HCT116 (cell line): ENCODE results near the gene INPP4A. TPM values are rescaled to one million over a fixed set of nuclear protein-coding genes. Genes with fewer than 3 reads are reported as not detected.

Experiments used
- ATAC-seq: fragments of 200-7000 bp; cut with Tn5 transposase; 2 replicates; pipeline ENCODE4 v1.9.1; 2020; ENCODE audit warnings: mild to moderate bottlenecking, moderate library complexity
- BruUV-seq: library from RNA; stranded (reverse); fragments of 400-500 nt; replicated peaks from 2 replicates; lab custom pipeline; 2021; lab: Mats Ljungman, UMichigan
- CTCF ChIA-PET: fragments of 300-600 bp; sonication (Branson Sonifier 250); formaldehyde crosslinking; loops from one replicate; lab custom pipeline; 2021; ENCODE audit warnings: antibody characterized with exemption; lab: Charles Lee
- POLR2A ChIA-PET: fragments of 300-600, 350-600 bp; sonication (Branson Sonifier 250); formaldehyde crosslinking; loops from one replicate; lab custom pipeline; 2021; ENCODE audit warnings: antibody characterized with exemption; lab: Charles Lee
- RAD21 ChIA-PET, 2 experiments: fragments of 300-600 bp; sonication (Branson Sonifier 250); formaldehyde crosslinking; loops; one replicate each; lab custom pipeline; 2023; ENCODE audit warnings: low total read pairs in 2 of 2; ENCODE audit not compliant: uncharacterized antibody in 2 of 2, unreplicated experiment in 2 of 2, low non-redundant PET in 1 of 2; lab: Charles Lee
- DNase-seq: peaks from one replicate; pipeline ENCODE4 v3.0.0-alpha.2; 2010; ENCODE audit warnings: low read depth, low spot score
- H2AFZ ChIP-seq: fragments of 200-600 bp; shearing (Covaris generic), sonication (generic); 2 replicates; pipeline ENCODE4 v1.6.1; 2017; ENCODE audit warnings: low read depth, mixed run types, mixed read lengths, antibody characterized with exemption, low read length; ENCODE audit not compliant: poor library complexity, severe bottlenecking
- H3K27ac ChIP-seq: 2 replicates; pipeline ENCODE4 v1.5.1; 2012; ENCODE audit warnings: low read depth, low read length
- H3K27me3 ChIP-seq: fragments of 200-600 bp; sonication (generic); 2 replicates; pipeline ENCODE4 v1.6.1; 2016; ENCODE audit warnings: mixed run types, low read length, mixed read lengths; ENCODE audit not compliant: insufficient read depth
- H3K36me3 ChIP-seq, 2 experiments: fragments of 200-500 bp in 1 of 2; fragments of 200-600 bp in 1 of 2; sonication (Bioruptor generic) in 1 of 2; sonication (generic) in 1 of 2; 2 replicates each; pipeline versions ENCODE4 v1.5.1 to v1.6.1; 2014 to 2016; ENCODE audit warnings: low read length in 2 of 2, inconsistent platforms in 1 of 2, mixed read lengths in 1 of 2, mixed run types in 1 of 2; ENCODE audit not compliant: insufficient read depth in 2 of 2, control insufficient read depth in 1 of 2
- H3K4me1 ChIP-seq, 2 experiments: fragments of 200-600 bp in 1 of 2; sonication (generic) in 1 of 2; 2 replicates each; pipeline versions ENCODE4 v1.5.1 to v1.6.1; 2012 to 2017; ENCODE audit warnings: low read length in 2 of 2, inconsistent platforms in 1 of 2, mild to moderate bottlenecking in 1 of 2, mixed read lengths in 1 of 2, mixed run types in 1 of 2, moderate library complexity in 1 of 2; ENCODE audit not compliant: insufficient read depth in 2 of 2, control insufficient read depth in 1 of 2
- H3K4me2 ChIP-seq: fragments of 200-600 bp; sonication (generic); 2 replicates; pipeline ENCODE4 v1.6.1; 2017; ENCODE audit warnings: mixed run types, low read length, mixed read lengths
- H3K4me3 ChIP-seq, 2 experiments: fragments of 200-600 bp in 1 of 2; sonication (generic) in 1 of 2; replicated peaks in 1 of 2; 2 replicates each; pipeline ENCODE4 v1.5.1; 2011 to 2016; ENCODE audit warnings: low read length in 2 of 2, control low read depth in 1 of 2, low read depth in 1 of 2, mild to moderate bottlenecking in 1 of 2, mixed read lengths in 1 of 2, mixed run types in 1 of 2
- H3K79me2 ChIP-seq: fragments of 200-600 bp; sonication (generic); 2 replicates; pipeline ENCODE4 v1.6.1; 2017; ENCODE audit warnings: mild to moderate bottlenecking, mixed run types, low read length, moderate library complexity, mixed read lengths; ENCODE audit not compliant: insufficient read depth
- H3K9ac ChIP-seq: fragments of 200-600 bp; sonication (generic); 2 replicates; pipeline ENCODE4 v1.6.1; 2016; ENCODE audit warnings: low read length, mixed read lengths
- H3K9me2 ChIP-seq: fragments of 200-600 bp; sonication (generic), shearing (Covaris generic); 2 replicates; pipeline ENCODE4 v1.6.1; 2017; ENCODE audit warnings: mixed run types, mild to moderate bottlenecking, moderate library complexity; ENCODE audit not compliant: insufficient read depth
- H3K9me3 ChIP-seq, 2 experiments: fragments of 200-500 bp in 1 of 2; fragments of 200-600 bp in 1 of 2; sonication (Bioruptor generic) in 1 of 2; sonication (generic) in 1 of 2; 2 replicates each; pipeline ENCODE4 v1.6.1; 2014 to 2017; ENCODE audit warnings: low read length in 2 of 2, mixed read lengths in 2 of 2, inconsistent platforms in 1 of 2, low read depth in 1 of 2, mild to moderate bottlenecking in 1 of 2, mixed run types in 1 of 2, moderate library complexity in 1 of 2; ENCODE audit not compliant: control insufficient read depth in 1 of 2, insufficient read depth in 1 of 2
- H4K20me1 ChIP-seq: fragments of 200-600 bp; sonication (generic), shearing (Covaris generic); 2 replicates; pipeline ENCODE4 v1.6.1; 2017; ENCODE audit warnings: mixed run types, mild to moderate bottlenecking, moderate library complexity; ENCODE audit not compliant: insufficient read depth
- CEBPB ChIP-seq: IDR thresholded peaks from 2 replicates; pipeline ENCODE4 v1.6.1; 2012; ENCODE audit warnings: low read depth
- ELF1 ChIP-seq: IDR thresholded peaks from 2 replicates; pipeline ENCODE4 v1.6.1; 2012; ENCODE audit warnings: low read depth, borderline replicate concordance
- EZH2 ChIP-seq: fragments of 200-600 bp; sonication (generic); IDR thresholded peaks from 2 replicates; pipeline ENCODE4 v1.6.1; 2017; ENCODE audit warnings: antibody characterized with exemption, mixed run types
- EZH2phosphoT487 ChIP-seq: fragments of 200-600 bp; IDR thresholded peaks from 2 replicates; pipeline ENCODE4 v1.6.1; 2018; ENCODE audit warnings: antibody characterized with exemption, borderline replicate concordance
- JUND ChIP-seq: IDR thresholded peaks from 2 replicates; pipeline ENCODE4 v1.6.1; 2012
- POLR2AphosphoS5 ChIP-seq: IDR thresholded peaks from 2 replicates; pipeline ENCODE4 v1.6.1; 2011; ENCODE audit warnings: mild to moderate bottlenecking, low read depth, low read length, moderate library complexity
- RAD21 ChIP-seq: IDR thresholded peaks from 2 replicates; pipeline ENCODE4 v1.6.1; 2012; ENCODE audit warnings: low read depth, mild to moderate bottlenecking
- SIN3A ChIP-seq: IDR thresholded peaks from 2 replicates; pipeline ENCODE4 v1.6.1; 2012; ENCODE audit warnings: low read depth
- SP1 ChIP-seq: IDR thresholded peaks from 2 replicates; pipeline ENCODE4 v1.6.1; 2012; ENCODE audit warnings: low read depth
- TCF7L2 ChIP-seq: IDR thresholded peaks from 2 replicates; pipeline ENCODE4 v1.7.0; 2011; ENCODE audit warnings: borderline replicate concordance, inconsistent platforms; ENCODE audit not compliant: insufficient read depth, insufficient read length; ENCODE audit errors: extremely low read depth
- YY1 ChIP-seq: IDR thresholded peaks from 2 replicates; pipeline ENCODE4 v1.6.1; 2011; ENCODE audit warnings: low read length, low read depth, moderate library complexity, mild to moderate bottlenecking; ENCODE audit not compliant: insufficient replicate concordance; ENCODE audit errors: extremely low read depth
- ZFX ChIP-seq: fragments of 450-650 bp; IDR thresholded peaks from 2 replicates; pipeline ENCODE4 v1.6.1; 2017
- intact Hi-C: fragments of 100-400 bp; cut with micrococcal nuclease; formaldehyde crosslinking; loops from 2 replicates; pipeline ENCODE4 v1.10.0; 2022
- total RNA-seq: library from RNA; stranded (reverse); gene quantifications from one replicate; pipeline ENCODE4 v1.2.1, GENCODE V29; 2021; ENCODE audit not compliant: unreplicated experiment
- TF ChIP-seq, protein P1 (sequence below): IDR thresholded peaks from 2 replicates; pipeline ENCODE4 v1.6.1; 2012
- TF ChIP-seq, protein P2 (sequence below), 3 experiments: fragments of 200-600 bp in 1 of 3; sonication (generic) in 1 of 3; IDR thresholded peaks in 2 of 3; conservative IDR thresholded peaks in 1 of 3; 2 replicates each; pipeline ENCODE4 v1.5.1; 2012 to 2017; ENCODE audit warnings: low read depth in 2 of 3, low read length in 2 of 3, antibody characterized with exemption in 1 of 3, borderline replicate concordance in 1 of 3, control low read depth in 1 of 3, mild to moderate bottlenecking in 1 of 3, mixed read lengths in 1 of 3, mixed run types in 1 of 3, moderate library complexity in 1 of 3; ENCODE audit not compliant: insufficient read depth in 1 of 3
- TF ChIP-seq, protein P3 (sequence below): IDR thresholded peaks from 2 replicates; pipeline ENCODE4 v1.6.1; 2012; ENCODE audit warnings: low read depth
- TF ChIP-seq, protein P4 (sequence below): IDR thresholded peaks from 2 replicates; pipeline ENCODE4 v1.6.1; 2011; ENCODE audit warnings: mild to moderate bottlenecking, low read length, moderate library complexity; ENCODE audit not compliant: insufficient replicate concordance; ENCODE audit errors: extremely low read depth

Gene INPP4A
- total RNA-seq, 1 experiment from 2014 or later, result 18.5 TPM

DNA sequence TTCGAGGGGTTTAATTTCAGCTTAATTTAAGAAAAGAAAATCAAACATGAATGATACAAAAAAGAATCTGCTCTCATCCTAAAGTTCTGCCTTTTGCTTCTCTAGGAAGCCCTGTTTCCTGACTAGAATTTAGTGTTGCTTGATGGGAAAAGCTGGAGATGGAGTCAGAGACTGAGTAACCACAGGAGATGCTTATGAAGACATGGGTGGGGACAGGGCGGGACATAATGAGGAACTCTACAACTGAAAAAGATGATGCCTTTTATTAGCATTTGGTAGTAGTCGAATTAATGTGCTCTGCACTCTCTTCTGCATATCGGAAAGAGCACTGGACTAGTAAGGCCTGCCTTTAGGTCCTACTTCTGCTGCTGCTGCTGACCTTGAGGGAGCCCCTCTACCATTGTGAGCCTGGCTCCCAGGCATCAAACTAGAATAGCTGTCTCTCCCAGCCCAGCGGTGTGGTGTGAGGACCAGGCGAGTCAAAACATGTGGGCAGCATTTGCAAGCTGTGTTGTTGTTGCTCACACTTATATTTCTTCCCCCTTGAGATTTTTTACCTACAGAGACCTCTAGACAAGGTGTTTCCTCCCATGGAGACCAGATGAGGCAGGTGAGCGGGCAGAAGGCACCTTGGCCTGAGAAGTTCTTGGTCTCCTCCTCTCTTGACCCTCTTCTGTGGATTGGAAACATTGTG is 61.5 kb downstream of the INPP4A start:
- POLR2A ChIA-PET, result no interaction called here
- intact Hi-C loops, result no loop called here
- no peak overlapping the region for H3K4me2 ChIP-seq
- CTCF ChIA-PET, result no interaction called here
- H3K27ac ChIP-seq, result no peak overlapping the region
- BruUV-seq, result no TSS peak
- H3K9me3 ChIP-seq, result no peaks in the 10 kb centered on the region
- no peak overlapping the region for H2AFZ ChIP-seq
- no peak for ATAC-seq
- H3K9me2 ChIP-seq, result no peaks in the 10 kb centered on the region
- no peak for DNase-seq
- no peaks in the 10 kb centered on the region for H3K4me1 ChIP-seq
- H4K20me1 ChIP-seq, result no peaks in the 10 kb centered on the region
- RAD21 ChIA-PET, result no interaction called here
- TF ChIP-seq POLR2AphosphoS5 (no peak), TCF7L2 (no peak), RAD21 (no peak), EZH2phosphoT487 (no peak), JUND (no peak), EZH2 (no peak), YY1 (no peak), SIN3A (no peak), ZFX (no peak), SP1 (no peak), CEBPB (no peak), ELF1 (no peak)
- TF ChIP-seq, protein P1, sequence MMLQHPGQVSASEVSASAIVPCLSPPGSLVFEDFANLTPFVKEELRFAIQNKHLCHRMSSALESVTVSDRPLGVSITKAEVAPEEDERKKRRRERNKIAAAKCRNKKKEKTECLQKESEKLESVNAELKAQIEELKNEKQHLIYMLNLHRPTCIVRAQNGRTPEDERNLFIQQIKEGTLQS, result no peak
- TF ChIP-seq, protein P2, sequence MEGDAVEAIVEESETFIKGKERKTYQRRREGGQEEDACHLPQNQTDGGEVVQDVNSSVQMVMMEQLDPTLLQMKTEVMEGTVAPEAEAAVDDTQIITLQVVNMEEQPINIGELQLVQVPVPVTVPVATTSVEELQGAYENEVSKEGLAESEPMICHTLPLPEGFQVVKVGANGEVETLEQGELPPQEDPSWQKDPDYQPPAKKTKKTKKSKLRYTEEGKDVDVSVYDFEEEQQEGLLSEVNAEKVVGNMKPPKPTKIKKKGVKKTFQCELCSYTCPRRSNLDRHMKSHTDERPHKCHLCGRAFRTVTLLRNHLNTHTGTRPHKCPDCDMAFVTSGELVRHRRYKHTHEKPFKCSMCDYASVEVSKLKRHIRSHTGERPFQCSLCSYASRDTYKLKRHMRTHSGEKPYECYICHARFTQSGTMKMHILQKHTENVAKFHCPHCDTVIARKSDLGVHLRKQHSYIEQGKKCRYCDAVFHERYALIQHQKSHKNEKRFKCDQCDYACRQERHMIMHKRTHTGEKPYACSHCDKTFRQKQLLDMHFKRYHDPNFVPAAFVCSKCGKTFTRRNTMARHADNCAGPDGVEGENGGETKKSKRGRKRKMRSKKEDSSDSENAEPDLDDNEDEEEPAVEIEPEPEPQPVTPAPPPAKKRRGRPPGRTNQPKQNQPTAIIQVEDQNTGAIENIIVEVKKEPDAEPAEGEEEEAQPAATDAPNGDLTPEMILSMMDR (IDR thresholded peaks at IDR 0.05 in 2 of 3, conservative IDR thresholded peaks at IDR 0.05 in 1 of 3; ENCODE audit: borderline replicate concordance in 1 of 3, insufficient read depth in 1 of 3, low read depth in 2 of 3, low read length in 2 of 3), result no peak
- TF ChIP-seq, protein P3, sequence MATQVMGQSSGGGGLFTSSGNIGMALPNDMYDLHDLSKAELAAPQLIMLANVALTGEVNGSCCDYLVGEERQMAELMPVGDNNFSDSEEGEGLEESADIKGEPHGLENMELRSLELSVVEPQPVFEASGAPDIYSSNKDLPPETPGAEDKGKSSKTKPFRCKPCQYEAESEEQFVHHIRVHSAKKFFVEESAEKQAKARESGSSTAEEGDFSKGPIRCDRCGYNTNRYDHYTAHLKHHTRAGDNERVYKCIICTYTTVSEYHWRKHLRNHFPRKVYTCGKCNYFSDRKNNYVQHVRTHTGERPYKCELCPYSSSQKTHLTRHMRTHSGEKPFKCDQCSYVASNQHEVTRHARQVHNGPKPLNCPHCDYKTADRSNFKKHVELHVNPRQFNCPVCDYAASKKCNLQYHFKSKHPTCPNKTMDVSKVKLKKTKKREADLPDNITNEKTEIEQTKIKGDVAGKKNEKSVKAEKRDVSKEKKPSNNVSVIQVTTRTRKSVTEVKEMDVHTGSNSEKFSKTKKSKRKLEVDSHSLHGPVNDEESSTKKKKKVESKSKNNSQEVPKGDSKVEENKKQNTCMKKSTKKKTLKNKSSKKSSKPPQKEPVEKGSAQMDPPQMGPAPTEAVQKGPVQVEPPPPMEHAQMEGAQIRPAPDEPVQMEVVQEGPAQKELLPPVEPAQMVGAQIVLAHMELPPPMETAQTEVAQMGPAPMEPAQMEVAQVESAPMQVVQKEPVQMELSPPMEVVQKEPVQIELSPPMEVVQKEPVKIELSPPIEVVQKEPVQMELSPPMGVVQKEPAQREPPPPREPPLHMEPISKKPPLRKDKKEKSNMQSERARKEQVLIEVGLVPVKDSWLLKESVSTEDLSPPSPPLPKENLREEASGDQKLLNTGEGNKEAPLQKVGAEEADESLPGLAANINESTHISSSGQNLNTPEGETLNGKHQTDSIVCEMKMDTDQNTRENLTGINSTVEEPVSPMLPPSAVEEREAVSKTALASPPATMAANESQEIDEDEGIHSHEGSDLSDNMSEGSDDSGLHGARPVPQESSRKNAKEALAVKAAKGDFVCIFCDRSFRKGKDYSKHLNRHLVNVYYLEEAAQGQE, result no peak
- TF ChIP-seq, protein P4, sequence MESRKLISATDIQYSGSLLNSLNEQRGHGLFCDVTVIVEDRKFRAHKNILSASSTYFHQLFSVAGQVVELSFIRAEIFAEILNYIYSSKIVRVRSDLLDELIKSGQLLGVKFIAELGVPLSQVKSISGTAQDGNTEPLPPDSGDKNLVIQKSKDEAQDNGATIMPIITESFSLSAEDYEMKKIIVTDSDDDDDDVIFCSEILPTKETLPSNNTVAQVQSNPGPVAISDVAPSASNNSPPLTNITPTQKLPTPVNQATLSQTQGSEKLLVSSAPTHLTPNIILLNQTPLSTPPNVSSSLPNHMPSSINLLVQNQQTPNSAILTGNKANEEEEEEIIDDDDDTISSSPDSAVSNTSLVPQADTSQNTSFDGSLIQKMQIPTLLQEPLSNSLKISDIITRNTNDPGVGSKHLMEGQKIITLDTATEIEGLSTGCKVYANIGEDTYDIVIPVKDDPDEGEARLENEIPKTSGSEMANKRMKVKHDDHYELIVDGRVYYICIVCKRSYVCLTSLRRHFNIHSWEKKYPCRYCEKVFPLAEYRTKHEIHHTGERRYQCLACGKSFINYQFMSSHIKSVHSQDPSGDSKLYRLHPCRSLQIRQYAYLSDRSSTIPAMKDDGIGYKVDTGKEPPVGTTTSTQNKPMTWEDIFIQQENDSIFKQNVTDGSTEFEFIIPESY, result no peak
- TF ChIP-seq, all 23 proteins: peak for 0
- Histone ChIP-seq H3K27me3 (no peaks in the 10 kb centered on the region), H3K79me2 (no peaks in the 10 kb centered on the region), H3K9ac (no peak overlapping the region), H3K4me3 (no peak overlapping the region), H3K36me3 (no peaks in the 10 kb centered on the region)
